Astrocyte (in vitro differentiated cells and primary cell): ENCODE results near the gene FAM25C.
"Not testable (repeated sequence)": the region's sequence is repeated elsewhere in the genome, so short reads cannot be mapped to it uniquely, and the experiment has no call there.

Source experiments
- CTCF ChIP-seq: IDR thresholded peaks from 2 replicates; pipeline ENCODE4 v1.5.1; 2011; ENCODE audit warnings: low read depth, mild to moderate bottlenecking, inconsistent platforms, low read length, moderate library complexity; ENCODE audit not compliant: insufficient read depth
- EZH2 ChIP-seq: IDR thresholded peaks from 2 replicates; pipeline ENCODE4 v1.6.1; 2012; ENCODE audit warnings: mild to moderate bottlenecking, low read length, inconsistent platforms; ENCODE audit not compliant: insufficient read depth

GRCh38 chr10:47964280-47965063 is 35.1 kb downstream of the FAM25C start:
- TF ChIP-seq CTCF, EZH2: not testable (repeated sequence)
